K562 (cell line): Measurements from ENCODE around the gene ZNF565. TPM values are rescaled to one million over a fixed set of nuclear protein-coding genes. Genes with fewer than 3 reads are reported as not detected.
A peak's percentile ranks its signal among the peaks of the same experiment; 100 is the strongest.

Source experiments
- CBX8 ChIP-seq: fragments of 200-600 bp; sonication (generic); IDR thresholded peaks from 2 replicates; pipeline ENCODE4 v1.6.1; 2012; ENCODE audit warnings: borderline replicate concordance, mixed run types, low read depth, mild to moderate bottlenecking, moderate library complexity, mixed read lengths, low read length, control low read depth, inconsistent platforms; ENCODE audit not compliant: poor library complexity, severe bottlenecking; ENCODE audit errors: extremely low read depth
- DMBX1 ChIP-seq: fragments of 250-450 bp; sonication (Bioruptor Pico); IDR thresholded peaks from 2 replicates; pipeline ENCODE4 v1.8.0; 2022; ENCODE audit warnings: inconsistent platforms, mild to moderate bottlenecking, moderate library complexity, borderline replicate concordance
- E2F8 ChIP-seq: fragments of 450-650 bp; IDR thresholded peaks from 2 replicates; pipeline ENCODE4 v1.7.1; 2018; ENCODE audit warnings: mild to moderate bottlenecking, low read depth; ENCODE audit not compliant: partially characterized antibody
- KLF6 ChIP-seq: fragments of 250-450 bp; sonication (Bioruptor Pico); IDR thresholded peaks from 2 replicates; pipeline ENCODE4 v1.4.0; 2020; ENCODE audit warnings: mild to moderate bottlenecking, moderate library complexity, borderline replicate concordance
- MEIS2 ChIP-seq: fragments of 450-650 bp; IDR thresholded peaks from 2 replicates; pipeline ENCODE4 v1.6.1; 2014; ENCODE audit warnings: mild to moderate bottlenecking; ENCODE audit not compliant: partially characterized antibody
- PCBP2 ChIP-seq: fragments of 200-400 bp; formaldehyde crosslinking; IDR thresholded peaks from 2 replicates; pipeline ENCODE4 v1.6.1; 2018; ENCODE audit warnings: low read length, low read depth, mild to moderate bottlenecking, moderate library complexity; ENCODE audit not compliant: poor library complexity, severe bottlenecking
- SMAD4 ChIP-seq: fragments of 250-450 bp; sonication (Bioruptor Pico); conservative IDR thresholded peaks from 2 replicates; pipeline ENCODE4 v1.8.0; 2021; ENCODE audit warnings: inconsistent platforms, mild to moderate bottlenecking, moderate library complexity
- TAF7 ChIP-seq: fragments of 450-650 bp; IDR thresholded peaks from 2 replicates; pipeline ENCODE4 v1.6.1; 2016; ENCODE audit warnings: missing genetic modification characterization, missing compliant biosample characterization
- ZFX ChIP-seq: sonication (generic); formaldehyde crosslinking; IDR thresholded peaks from 2 replicates; pipeline ENCODE4 v1.8.0; 2022; ENCODE audit warnings: mild to moderate bottlenecking, missing genetic modification reagents, moderate library complexity
- ZNF146 ChIP-seq: IDR thresholded peaks from one replicate; pipeline ENCODE4 v1.6.1; 2018; ENCODE audit warnings: missing compliant biosample characterization; ENCODE audit not compliant: unreplicated experiment
- ZNF224 ChIP-seq: sonication (generic); formaldehyde crosslinking; IDR thresholded peaks from 2 replicates; pipeline ENCODE4 v1.8.0; 2022; ENCODE audit warnings: mild to moderate bottlenecking, missing genetic modification reagents
- polyA plus RNA-seq, 8 experiments: library from polyadenylated mRNA; depleted of rRNA in 4 of 8; stranded (reverse) in 5 of 8; unstranded in 3 of 8; fragments of >200 nt; fragmentation: Nextera tagmentation in 2 of 8; fragmentation: Illumina TruSeq in 1 of 8; extraction: Ambion mirVana in 2 of 8; extraction: Trizol in 1 of 8; gene quantifications; 2 replicates each; pipeline versions ENCODE4 v1.2.1 to v1.2.3, GENCODE V29; 2011 to 2014; ENCODE audit warnings: inconsistent platforms in 1 of 8, missing spikeins in 1 of 8
- total RNA-seq, 7 experiments: library from RNA; depleted of rRNA in 6 of 7; stranded (reverse); fragments of >200 nt in 6 of 7; fragmentation: Illumina TruSeq in 2 of 7; extraction: Trizol in 2 of 7; gene quantifications; 2 replicates each; pipeline versions ENCODE4 v1.2.1 to v1.2.3, GENCODE V29; 2011 to 2021; ENCODE audit warnings: low replicate concordance in 1 of 7
- TF ChIP-seq, protein P1 (sequence below): fragments of 250-450 bp; sonication (Bioruptor Pico); IDR thresholded peaks from 2 replicates; pipeline ENCODE4 v1.4.0; 2020; ENCODE audit warnings: mild to moderate bottlenecking, moderate library complexity

The ZNF565 gene
- total and polyA plus RNA-seq, 9 of the 15 experiments (the other 6 are each of a cell fraction or from before 2014, with no cell fraction given): 1.3 to 3.2 (median 2.6) TPM

- TF ChIP-seq E2F8 (no peak), CBX8 (no peak), ZNF224 (peak; percentile 10; the same call in 1 of the 2 replicates), ZFX (CRISPR knock-in tag) (peak; percentile 67; the same call in 1 of the 2 replicates), MEIS2 (no peak), KLF6 (no peak), DMBX1 (no peak), TAF7 (no peak), SMAD4 (no peak), ZNF146 (CRISPR knock-in tag) (no peak), PCBP2 (no peak)
- TF ChIP-seq, protein P1, sequence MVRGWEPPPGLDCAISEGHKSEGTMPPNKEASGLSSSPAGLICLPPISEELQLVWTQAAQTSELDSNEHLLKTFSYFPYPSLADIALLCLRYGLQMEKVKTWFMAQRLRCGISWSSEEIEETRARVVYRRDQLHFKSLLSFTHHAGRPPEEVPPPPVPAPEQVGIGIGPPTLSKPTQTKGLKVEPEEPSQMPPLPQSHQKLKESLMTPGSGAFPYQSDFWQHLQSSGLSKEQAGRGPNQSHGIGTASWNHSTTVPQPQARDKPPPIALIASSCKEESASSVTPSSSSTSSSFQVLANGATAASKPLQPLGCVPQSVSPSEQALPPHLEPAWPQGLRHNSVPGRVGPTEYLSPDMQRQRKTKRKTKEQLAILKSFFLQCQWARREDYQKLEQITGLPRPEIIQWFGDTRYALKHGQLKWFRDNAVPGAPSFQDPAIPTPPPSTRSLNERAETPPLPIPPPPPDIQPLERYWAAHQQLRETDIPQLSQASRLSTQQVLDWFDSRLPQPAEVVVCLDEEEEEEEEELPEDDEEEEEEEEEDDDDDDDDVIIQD: no peak
These were observed 74.0 kb downstream of the ZNF565 start (continued) for GRCh38 chr19:36140304-36141038.
